Esophagus squamous epithelium (tissue), 5 donors: ENCODE measurements around the gene LENG9. TPM values are rescaled to one million over a fixed set of nuclear protein-coding genes. Genes with fewer than 3 reads are reported as not detected.
A peak's percentile ranks its signal among the peaks of the same experiment; 100 is the strongest.

Source experiments
- DNase-seq: peaks from one replicate; lab custom pipeline; 2025; lab: John Stamatoyannopoulos, UW
- H3K27ac ChIP-seq, 4 donors: fragments of 200-600 bp; sonication (generic); one replicate each; pipeline ENCODE4 v1.5.1; 2016 to 2019; ENCODE audit warnings: mild to moderate bottlenecking in 1 of 4
- H3K27me3 ChIP-seq, 4 donors: fragments of 200-600 bp; sonication (generic); 1 replicate in 3 of 4; 2 replicates in 1 of 4; pipeline versions ENCODE4 v1.5.1 to v1.6.0; 2017 to 2021; ENCODE audit warnings: antibody characterized with exemption in 1 of 4
- H3K36me3 ChIP-seq, 3 donors: fragments of 200-600 bp; sonication (generic); one replicate each; pipeline ENCODE4 v1.5.1; 2016 to 2019
- H3K4me1 ChIP-seq, 3 donors: fragments of 200-600 bp; sonication (generic); one replicate each; pipeline ENCODE4 v1.5.1; 2017 to 2019
- H3K4me3 ChIP-seq, 4 donors: fragments of 200-600 bp; sonication (generic); 1 replicate in 3 of 4; 2 replicates in 1 of 4; pipeline ENCODE4 v1.5.1; 2016 to 2019; ENCODE audit warnings: mild to moderate bottlenecking in 2 of 4, moderate library complexity in 1 of 4
- H3K9me3 ChIP-seq, 3 donors: fragments of 200-600 bp; sonication (generic); one replicate each; pipeline ENCODE4 v1.5.1; 2016 to 2019
- CTCF ChIP-seq, 6 experiments: fragments of 450-650 bp in 4 of 6; fragments of 200-600 bp in 2 of 6; sonication (generic) in 2 of 6; IDR thresholded peaks; one replicate each; pipeline ENCODE4 v1.5.1; 2016 to 2019; ENCODE audit warnings: antibody characterized with exemption in 6 of 6, mild to moderate bottlenecking in 4 of 6, moderate library complexity in 4 of 6
- POLR2A ChIP-seq, 4 donors: fragments of 450-650 bp; IDR thresholded peaks; one replicate each; pipeline ENCODE4 v1.6.1; 2017; ENCODE audit warnings: antibody characterized with exemption in 4 of 4, mild to moderate bottlenecking in 4 of 4, moderate library complexity in 3 of 4
- WGBS, 2 donors: methylation state at CpG; one replicate each; pipeline ENCODE4 v1.1.5; 2018; 5-methylcytosine and 5-hydroxymethylcytosine counted together
- intact Hi-C: fragments of 100-400 bp; cut with DNase I; formaldehyde crosslinking; loops from one replicate; pipeline ENCODE4 v1.15.0; 2022
- total RNA-seq, 4 donors: library from RNA; depleted of rRNA; stranded (reverse); fragments of >200 nt; gene quantifications; one replicate each; pipeline ENCODE4 v1.1.0, GENCODE V29; 2016
- donor health status: DM: yes; HTN: yes; CAD: no.

LENG9 gene
- total RNA-seq, 4 donors from 2014 or later: 8.1 to 13.1 (median 10.1) TPM

GRCh38 chr19:54481326-54481930, 17.9 kb upstream of the LENG9 start:
- 10 to 12% methylated on average over 15 of the region's 16 CpGs for WGBS, 2 donors
- Histone ChIP-seq H3K27ac (no peak overlapping the region), H3K9me3 (no peaks in the 10 kb centered on the region), H3K4me3 (no peak overlapping the region), H3K27me3 (peaks cover 0 to 52% (median 0%) of the 10 kb centered on the region in 4 donors), H3K36me3 (no peaks in the 10 kb centered on the region), H3K4me1 (peaks cover 0 to 5% (median 2%) of the 10 kb centered on the region in 3 donors)
- intact Hi-C loops: loop anchor here (5.0 kb wide), 1 partner anchor 196 kb away; no protein-coding TSS in a partner anchor
- TF ChIP-seq POLR2A (IDR thresholded peaks at IDR 0.05) (no peak), CTCF (IDR thresholded peaks at IDR 0.05) (peak in 4 of 6 experiments; percentile 19 to 66 (median 30))
- no peak for DNase-seq

- no peaks in the 10 kb centered on the region for H3K36me3 ChIP-seq
- no peak overlapping the region for H3K27ac ChIP-seq
- no peak for DNase-seq
- H3K4me3 ChIP-seq: no peak overlapping the region
- H3K4me1 ChIP-seq: peaks cover 0 to 5% (median 2%) of the 10 kb centered on the region in 3 donors
- no peaks in the 10 kb centered on the region for H3K9me3 ChIP-seq
- peaks cover 0 to 53% (median 0%) of the 10 kb centered on the region in 4 donors for H3K27me3 ChIP-seq
- intact Hi-C loops: loop anchor here (5.0 kb wide), 1 partner anchor 197 kb away; no protein-coding TSS in a partner anchor
- 31 to 66% methylated on average over 2 of the region's 2 CpGs for WGBS, 2 donors
- TF ChIP-seq POLR2A (IDR thresholded peaks at IDR 0.05): no peak
- no peak for TF ChIP-seq CTCF (IDR thresholded peaks at IDR 0.05)
These were observed 16.5 kb upstream of the LENG9 start for GRCh38 chr19:54480051-54480450.

GRCh38 chr19:54478677-54479266, 15.2 kb upstream of the LENG9 start:
- H3K4me1 ChIP-seq: peaks cover 2 to 10% (median 3%) of the 10 kb centered on the region in 3 donors
- no peaks in the 10 kb centered on the region for H3K36me3 ChIP-seq
- no peak for DNase-seq
- peak in 4 of 6 experiments; percentile 26 to 53 (median 41) for TF ChIP-seq CTCF (IDR thresholded peaks at IDR 0.05)
- TF ChIP-seq POLR2A (IDR thresholded peaks at IDR 0.05): no peak
- no peaks in the 10 kb centered on the region for H3K9me3 ChIP-seq
- peaks cover 0 to 54% (median 0%) of the 10 kb centered on the region in 4 donors for H3K27me3 ChIP-seq
- intact Hi-C loops: no loop called here
- no peak overlapping the region for H3K27ac ChIP-seq
- no peak overlapping the region for H3K4me3 ChIP-seq
- 5 to 12% methylated on average over 9 to 10 of the region's 10 CpGs for WGBS, 2 donors

GRCh38 chr19:54477650-54478049, 14.1 kb upstream of the LENG9 start:
- H3K4me3 ChIP-seq: no peak overlapping the region
- H3K27me3 ChIP-seq: peaks cover 0 to 50% (median 0%) of the 10 kb centered on the region in 4 donors
- no peaks in the 10 kb centered on the region for H3K9me3 ChIP-seq
- DNase-seq: no peak
- intact Hi-C loops: no loop called here
- H3K4me1 ChIP-seq: peaks cover 8 to 20% (median 12%) of the 10 kb centered on the region in 3 donors
- TF ChIP-seq CTCF (IDR thresholded peaks at IDR 0.05) (no peak), POLR2A (IDR thresholded peaks at IDR 0.05) (no peak)
- H3K36me3 ChIP-seq: no peaks in the 10 kb centered on the region
- WGBS, 2 donors: 74 to 79% methylated on average over 3 of the region's 3 CpGs
- H3K27ac ChIP-seq: no peak overlapping the region

- H3K27ac ChIP-seq: no peak overlapping the region
- no peaks in the 10 kb centered on the region for H3K9me3 ChIP-seq
- intact Hi-C loops: no loop called here
- no peak for TF ChIP-seq POLR2A (IDR thresholded peaks at IDR 0.05)
- TF ChIP-seq CTCF (IDR thresholded peaks at IDR 0.05): no peak
- WGBS, 2 donors: 80 to 83% methylated on average over 9 to 10 of the region's 11 CpGs
- no peak overlapping the region for H3K4me3 ChIP-seq
- no peaks in the 10 kb centered on the region for H3K36me3 ChIP-seq
- H3K4me1 ChIP-seq: peaks cover 9 to 26% (median 12%) of the 10 kb centered on the region in 3 donors
- peaks cover 0 to 54% (median 0%) of the 10 kb centered on the region in 4 donors for H3K27me3 ChIP-seq
- DNase-seq: no peak
These were observed 12.1 kb upstream of the LENG9 start for GRCh38 chr19:54475706-54476105.
